Astrocyte of the cerebellum (primary cell): ENCODE measurements around the gene BDNF.

Experiments
- DNase-seq: peaks from one replicate; pipeline ENCODE4 v3.0.0-alpha.2; 2011; ENCODE audit warnings: low read depth
- H3K4me3 ChIP-seq: 2 replicates; pipeline ENCODE4 v1.5.1; 2011; ENCODE audit warnings: mild to moderate bottlenecking, low read depth, low read length, moderate library complexity
- in situ Hi-C: cut with HindIII; loops from 2 replicates; pipeline ENCODE4 v1.10.0; 2017; ENCODE audit warnings: low sequenced_read_pairs
- TF ChIP-seq, protein P1 (sequence below): IDR thresholded peaks from 2 replicates; pipeline ENCODE4 v1.5.1; 2012; ENCODE audit warnings: low read length, low read depth, moderate library complexity, mild to moderate bottlenecking; ENCODE audit errors: missing control alignments

BDNF gene

GRCh38 chr11:27614092-27614491, 86.2 kb downstream of the BDNF start:
- in situ Hi-C loops = no loop called here
- no peak for DNase-seq
- TF ChIP-seq, protein P1, sequence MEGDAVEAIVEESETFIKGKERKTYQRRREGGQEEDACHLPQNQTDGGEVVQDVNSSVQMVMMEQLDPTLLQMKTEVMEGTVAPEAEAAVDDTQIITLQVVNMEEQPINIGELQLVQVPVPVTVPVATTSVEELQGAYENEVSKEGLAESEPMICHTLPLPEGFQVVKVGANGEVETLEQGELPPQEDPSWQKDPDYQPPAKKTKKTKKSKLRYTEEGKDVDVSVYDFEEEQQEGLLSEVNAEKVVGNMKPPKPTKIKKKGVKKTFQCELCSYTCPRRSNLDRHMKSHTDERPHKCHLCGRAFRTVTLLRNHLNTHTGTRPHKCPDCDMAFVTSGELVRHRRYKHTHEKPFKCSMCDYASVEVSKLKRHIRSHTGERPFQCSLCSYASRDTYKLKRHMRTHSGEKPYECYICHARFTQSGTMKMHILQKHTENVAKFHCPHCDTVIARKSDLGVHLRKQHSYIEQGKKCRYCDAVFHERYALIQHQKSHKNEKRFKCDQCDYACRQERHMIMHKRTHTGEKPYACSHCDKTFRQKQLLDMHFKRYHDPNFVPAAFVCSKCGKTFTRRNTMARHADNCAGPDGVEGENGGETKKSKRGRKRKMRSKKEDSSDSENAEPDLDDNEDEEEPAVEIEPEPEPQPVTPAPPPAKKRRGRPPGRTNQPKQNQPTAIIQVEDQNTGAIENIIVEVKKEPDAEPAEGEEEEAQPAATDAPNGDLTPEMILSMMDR = no peak
- H3K4me3 ChIP-seq = no peak overlapping the region

DNA sequence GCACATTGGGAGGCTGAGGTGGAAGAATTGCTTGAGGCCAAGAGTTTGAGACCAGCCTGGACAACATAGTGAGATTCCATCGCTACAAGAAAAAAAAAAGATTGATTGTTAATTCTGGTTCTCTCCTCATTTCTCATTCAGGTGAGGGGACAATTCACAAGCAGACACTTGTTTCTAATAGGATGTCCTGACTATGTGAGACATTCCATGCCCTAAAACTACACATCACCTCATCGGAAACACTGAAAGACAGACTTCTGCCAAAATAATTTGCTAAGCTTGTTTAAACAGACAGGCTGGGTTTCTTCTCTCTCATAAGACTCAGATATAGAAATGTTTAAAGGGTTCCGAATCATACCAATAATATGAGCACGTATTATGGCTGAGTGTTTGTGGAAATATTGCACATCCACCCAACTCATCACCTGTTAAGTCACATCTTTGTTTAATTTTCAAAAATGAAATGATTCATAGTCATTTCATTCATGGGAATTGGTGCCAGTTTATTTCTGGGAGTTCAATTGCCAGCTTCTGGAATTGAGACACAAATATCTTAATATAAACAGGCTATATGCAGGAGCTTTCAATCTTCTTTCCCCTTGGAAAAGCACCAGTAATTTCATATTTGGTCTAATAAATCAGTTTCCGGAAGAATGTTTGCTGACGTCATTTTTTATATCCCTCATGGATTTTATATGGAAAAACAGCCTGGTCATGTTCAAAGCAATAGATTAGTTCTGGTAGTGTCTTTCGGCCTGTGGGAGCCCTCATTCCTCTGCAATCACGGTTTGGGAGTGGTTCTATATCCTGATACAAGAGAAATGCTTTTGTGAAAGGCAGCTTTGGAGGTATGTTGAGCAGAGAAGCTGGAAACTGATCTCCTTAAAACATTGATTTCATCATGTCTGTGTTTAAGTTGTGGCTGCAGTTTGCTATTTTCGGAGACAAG, 87.0 kb downstream of the BDNF start:
- in situ Hi-C loops = no loop called here
- no peak for DNase-seq
- no peak overlapping the region for H3K4me3 ChIP-seq
- TF ChIP-seq, protein P1 = no peak

- H3K4me3 ChIP-seq = no peak overlapping the region
- no peak for DNase-seq
- in situ Hi-C loops = no loop called here
- TF ChIP-seq, protein P1 = no peak
These were observed 88.3 kb downstream of the BDNF start for GRCh38 chr11:27611947-27612455.

DNA sequence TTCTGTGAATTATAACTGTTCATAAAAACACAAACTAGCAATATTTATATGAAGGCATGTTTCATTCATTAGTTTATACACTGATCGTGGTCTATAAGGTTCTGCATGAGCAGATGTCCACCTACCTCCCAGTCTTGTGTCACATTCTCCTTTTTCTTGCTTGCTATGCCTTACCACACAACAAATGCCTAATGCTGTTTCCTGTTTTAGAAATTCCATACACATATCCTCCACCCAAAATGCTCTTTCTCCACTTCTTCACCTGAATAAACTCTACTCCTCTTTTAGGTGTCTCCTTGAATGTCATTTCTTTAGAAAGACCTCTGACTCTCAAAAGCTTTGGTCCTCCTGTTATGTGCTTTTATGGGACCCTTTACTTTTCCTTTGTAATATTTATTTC, 88.9 kb downstream of the BDNF start:
- in situ Hi-C loops = no loop called here
- no peak for DNase-seq
- no peak overlapping the region for H3K4me3 ChIP-seq
- TF ChIP-seq, protein P1 = no peak

DNA sequence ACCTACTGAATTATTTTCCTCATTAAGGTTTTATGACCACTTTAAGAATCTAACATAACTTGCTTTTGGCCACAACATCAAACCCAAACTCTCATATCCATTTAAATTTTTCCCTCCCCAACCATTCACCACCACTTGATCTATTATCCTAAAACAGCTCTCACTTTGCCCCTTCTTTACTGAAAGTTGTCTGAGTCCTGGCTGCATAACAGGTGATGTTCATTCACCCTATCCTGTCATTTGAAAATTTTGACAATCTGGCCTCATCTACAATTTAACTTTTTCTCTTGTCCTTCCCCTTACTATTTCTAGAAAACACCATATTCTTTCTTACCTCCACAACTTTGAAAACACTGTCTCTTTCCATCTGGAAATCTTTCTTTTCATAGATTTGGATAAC, 89.3 kb downstream of the BDNF start:
- H3K4me3 ChIP-seq = no peak overlapping the region
- in situ Hi-C loops = no loop called here
- TF ChIP-seq, protein P1 = no peak
- no peak for DNase-seq

- DNase-seq = no peak
- no peak overlapping the region for H3K4me3 ChIP-seq
- in situ Hi-C loops = no loop called here
- TF ChIP-seq, protein P1 = no peak
These were observed 90.0 kb downstream of the BDNF start for GRCh38 chr11:27610280-27610679.
